HT-29 (cell line): ENCODE measurements around the gene SPEM3. TPM values are rescaled to one million over a fixed set of nuclear protein-coding genes. Genes with fewer than 3 reads are reported as not detected.

Experiments used
- DNase-seq: peaks from one replicate; pipeline ENCODE4 v3.0.0-alpha.2; 2015; ENCODE audit warnings: low spot score
- total RNA-seq: library from RNA; depleted of rRNA; stranded (reverse); fragments of >200 nt; shearing (Covaris generic); gene quantifications from 2 replicates; pipeline ENCODE4 v1.2.3, GENCODE V29; 2014

The SPEM3 gene
- total RNA-seq, 1 experiment from 2014 or later: not detected

DNA sequence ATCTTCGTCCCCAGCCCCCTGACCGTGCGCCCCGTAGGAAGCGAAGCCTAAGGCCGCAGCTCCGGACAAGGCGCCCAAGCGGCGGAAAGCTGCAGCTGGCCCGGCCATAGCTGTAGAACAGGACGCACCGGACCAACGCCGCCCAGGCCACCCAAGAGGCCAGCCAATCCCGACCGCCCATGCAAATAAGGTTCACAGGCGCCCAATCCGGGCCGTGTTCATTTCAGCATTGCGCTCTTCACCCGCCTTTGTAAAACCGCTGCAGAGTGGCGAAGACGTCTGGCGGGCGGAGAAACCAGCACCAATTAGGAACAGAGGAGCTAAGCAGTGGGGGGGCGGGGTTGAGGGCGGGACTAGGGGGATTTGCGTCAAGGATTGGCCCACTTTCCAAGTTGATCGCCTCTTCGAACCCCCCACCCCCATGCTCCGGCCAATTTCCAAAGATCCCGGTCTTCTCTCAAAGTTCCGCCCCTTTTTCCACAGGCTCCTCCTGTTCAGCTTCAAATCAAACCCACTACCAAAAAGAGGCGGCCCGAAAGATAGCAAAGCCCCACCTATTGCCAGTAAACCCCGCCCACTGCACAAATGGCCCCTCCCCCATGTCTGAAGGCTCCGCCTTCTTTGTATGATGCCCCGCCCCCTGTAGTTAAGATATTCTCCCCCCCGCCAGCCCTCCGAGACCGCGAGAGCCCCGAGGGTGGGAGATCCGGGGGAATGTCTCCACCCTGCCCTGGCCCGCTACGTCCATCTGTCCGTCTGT lies 24.5 kb upstream of the SPEM3 start, which contains the start of gene TMEM256:
Gene TMEM256 (minus strand): TSS at position 121 of the 760 bp plus-strand sequence. CDS start 13 bp downstream, at position 108.
- DNase-seq: peak; percentile 95

DNA sequence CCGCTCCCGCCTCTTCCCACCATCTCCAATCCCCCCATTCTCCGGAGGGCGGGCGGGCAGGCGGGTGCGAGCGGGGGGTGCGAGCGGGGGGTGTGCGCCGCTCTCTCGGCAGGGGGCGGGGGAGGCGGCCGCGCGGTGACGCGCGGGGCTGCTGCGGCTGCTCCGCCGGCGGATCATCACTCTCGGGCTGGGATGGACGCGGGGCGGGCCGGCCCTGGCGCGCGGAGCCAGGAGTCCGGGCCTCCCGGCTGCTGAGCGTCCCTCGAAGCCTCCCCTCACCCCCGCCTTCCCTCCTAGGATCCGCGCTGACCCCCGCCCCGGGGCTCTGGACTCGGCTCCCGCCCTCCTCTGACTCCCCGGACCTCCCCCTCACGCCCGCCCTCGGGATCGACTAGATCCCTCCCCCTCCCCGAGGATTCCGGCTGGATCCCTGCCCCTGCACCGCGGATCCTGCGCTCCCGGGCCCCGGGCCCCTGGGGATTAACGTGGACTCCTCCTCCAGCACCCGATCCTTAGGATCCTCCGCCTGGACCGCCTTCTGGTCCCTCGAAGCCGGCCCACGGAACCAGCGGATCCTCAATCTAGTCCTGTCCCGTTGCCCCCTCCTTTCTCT lies 23.8 kb upstream of the SPEM3 start:
- DNase-seq: no peak

GRCh38 chr17:7405350-7406234 lies 23.1 kb upstream of the SPEM3 start:
- no peak for DNase-seq

DNA sequence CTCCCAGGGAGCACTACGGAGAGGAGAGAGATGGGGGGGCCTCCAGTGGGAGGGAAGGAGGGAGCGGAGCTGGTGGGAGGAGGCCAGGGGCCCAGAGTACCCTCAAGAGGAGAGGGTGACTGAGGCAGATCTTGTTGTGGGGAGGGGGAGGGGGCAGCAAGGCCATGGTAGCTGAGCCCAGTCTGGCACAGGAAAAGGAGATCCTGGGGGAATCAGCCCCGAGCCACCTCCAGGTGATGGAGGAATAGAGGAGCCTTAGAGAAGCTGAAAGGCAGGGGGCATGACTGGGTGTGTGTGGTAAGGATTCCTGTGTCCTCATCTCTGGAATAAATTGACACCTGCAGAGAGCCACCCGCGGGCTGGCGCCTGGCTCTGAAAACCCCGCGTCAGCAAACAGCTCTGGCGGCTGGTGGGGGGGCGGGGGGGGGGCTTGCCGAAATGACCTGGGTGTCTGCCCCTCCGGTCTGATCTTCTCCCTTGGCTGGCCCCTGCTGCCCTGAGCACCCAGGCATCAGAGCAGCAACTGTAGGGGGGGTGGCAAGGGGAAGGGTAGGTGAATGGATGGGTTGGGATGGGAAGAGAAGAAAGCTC lies 22.3 kb upstream of the SPEM3 start:
- DNase-seq: no peak

GRCh38 chr17:7407082-7407481 lies 21.6 kb upstream of the SPEM3 start:
- DNase-seq: no peak

- no peak for DNase-seq
These were observed 21.0 kb upstream of the SPEM3 start, which contains the start of gene NLGN2 for GRCh38 chr17:7407485-7408251. Gene NLGN2 (plus strand): TSS chr17:7407845. CDS start chr17:7408256, 411 bp downstream.

GRCh38 chr17:7408252-7408727 lies 20.4 kb upstream of the SPEM3 start:
- no peak for DNase-seq

DNA sequence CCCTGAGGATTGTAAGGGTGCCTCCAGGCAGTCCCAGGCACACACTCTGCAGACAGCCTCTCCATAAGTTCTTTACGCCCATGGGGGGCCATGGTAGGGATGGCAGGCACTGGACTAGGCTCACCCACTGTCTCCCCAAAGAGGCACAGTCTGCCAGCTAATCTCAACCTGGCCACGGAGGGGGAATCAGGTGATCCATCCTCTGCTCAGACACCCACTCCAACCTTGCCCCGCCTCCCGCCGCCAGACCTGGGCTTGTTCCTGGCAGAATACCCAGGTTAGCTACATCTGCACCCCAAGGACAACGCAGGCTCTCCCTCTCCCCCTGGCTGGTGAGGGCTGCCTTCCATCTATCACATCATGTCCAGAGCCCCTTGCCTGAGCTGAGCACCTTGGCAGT lies 19.8 kb upstream of the SPEM3 start:
- DNase-seq: no peak

DNA sequence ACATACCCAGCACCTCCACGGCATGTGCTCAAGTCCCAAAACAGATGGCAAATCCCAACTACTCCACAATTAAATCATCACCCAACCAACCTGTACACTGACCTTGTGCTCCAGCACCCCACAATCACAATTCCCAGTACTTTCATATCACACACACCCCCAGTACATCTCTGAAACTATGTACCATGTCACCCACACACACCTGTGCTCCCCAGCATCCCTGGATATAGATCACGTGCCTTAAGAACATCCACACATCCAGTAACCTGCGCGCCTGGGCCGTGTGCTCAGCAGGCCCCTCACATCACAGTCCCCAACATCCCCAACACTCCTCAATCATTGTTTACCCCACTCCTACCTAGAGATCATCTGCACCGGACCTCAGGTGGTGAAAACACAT lies 18.9 kb upstream of the SPEM3 start:
- no peak for DNase-seq

- no peak for DNase-seq
These were observed 17.8 kb upstream of the SPEM3 start for GRCh38 chr17:7410634-7411426.

DNA sequence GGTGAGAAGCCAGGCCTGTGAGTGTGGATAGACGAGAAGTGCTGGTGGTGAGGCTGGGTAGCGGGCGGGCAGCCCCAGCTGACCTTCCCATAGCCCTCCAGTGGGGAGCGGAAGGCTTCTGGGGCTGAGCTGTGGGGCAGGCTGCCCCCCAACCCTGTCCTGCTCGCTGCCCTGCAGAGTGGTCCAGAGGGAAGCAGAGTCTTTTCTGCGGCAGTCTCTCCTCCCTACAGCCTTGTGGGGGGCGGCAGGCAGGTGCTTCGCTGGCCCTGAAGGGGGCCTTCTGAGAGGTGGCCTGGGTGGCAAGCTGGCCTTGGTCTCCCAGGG lies 17.3 kb upstream of the SPEM3 start:
- no peak for DNase-seq

- no peak for DNase-seq
These were observed 15.2 kb upstream of the SPEM3 start for GRCh38 chr17:7413346-7413985.

GRCh38 chr17:7414837-7415236 lies 13.8 kb upstream of the SPEM3 start:
- DNase-seq: no peak

- no peak for DNase-seq
These were observed 12.9 kb upstream of the SPEM3 start for GRCh38 chr17:7415784-7416183.

DNA sequence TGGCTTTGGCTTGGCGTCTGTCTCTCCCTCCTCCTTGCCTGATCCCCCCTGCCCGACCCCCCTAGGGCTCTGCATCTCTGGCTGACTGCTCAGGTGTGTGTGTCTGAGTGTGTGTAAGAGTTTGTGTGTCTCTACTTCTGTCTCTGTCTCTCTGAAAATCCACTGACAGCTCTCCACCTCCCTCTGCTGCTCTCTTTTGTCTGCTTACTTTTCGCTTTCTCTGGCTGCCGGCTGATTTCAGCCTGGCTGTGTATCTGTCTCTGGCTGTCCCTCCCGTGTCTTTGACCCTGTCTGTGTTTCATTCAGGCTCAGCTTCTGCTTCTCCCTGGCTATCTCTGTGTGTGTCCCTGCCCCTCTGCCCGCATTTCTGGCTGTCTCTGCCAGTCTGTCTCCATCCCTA lies 12.3 kb upstream of the SPEM3 start:
- no peak for DNase-seq

GRCh38 chr17:7417056-7417655 lies 11.5 kb upstream of the SPEM3 start:
- no peak for DNase-seq

DNA sequence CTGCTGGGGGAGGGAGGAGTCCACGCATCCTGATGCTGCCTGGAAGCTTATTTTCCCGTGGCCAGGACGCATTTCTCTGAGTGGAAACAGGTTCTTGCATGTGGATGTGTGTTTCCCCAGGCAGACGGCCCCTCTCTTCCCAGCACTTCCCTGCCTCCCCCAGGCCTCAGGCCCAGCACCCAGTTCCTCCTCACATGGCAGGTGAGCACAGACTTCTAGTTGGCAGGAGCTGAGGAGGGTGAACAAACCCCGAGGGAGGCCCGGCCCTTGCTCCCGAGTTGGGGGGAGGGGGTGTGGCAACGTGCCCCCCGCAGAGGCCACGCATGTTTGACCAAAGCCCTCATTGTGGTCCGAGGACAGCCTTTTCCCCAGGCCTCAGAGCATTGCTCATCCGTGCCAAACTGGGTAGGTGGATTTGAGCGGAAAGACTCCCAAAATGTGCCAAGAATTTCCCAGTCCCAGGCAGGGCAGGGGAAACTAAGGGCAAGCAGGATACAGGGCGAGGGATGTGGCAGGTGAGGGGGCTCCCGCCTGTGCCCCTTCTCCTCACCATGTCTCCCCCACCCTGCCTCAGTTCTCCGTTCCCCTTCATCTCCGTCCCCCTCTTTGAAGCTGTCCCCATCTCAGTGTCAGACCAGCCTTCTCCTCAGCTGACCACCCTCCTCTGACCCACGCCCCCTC lies 10.0 kb upstream of the SPEM3 start:
- no peak for DNase-seq

GRCh38 chr17:7419819-7420610 lies 8.6 kb upstream of the SPEM3 start, which contains the start of gene SPEM1:
Gene SPEM1 (plus strand): TSS chr17:7420324. CDS start chr17:7420385, 61 bp downstream.
- DNase-seq: no peak
